GM12872 (cell line): ENCODE data around the gene NEU1.

ENCODE experiments used
- TF ChIP-seq, protein P1 (sequence below): IDR thresholded peaks from 3 replicates; pipeline ENCODE4 v1.5.1; 2011; ENCODE audit warnings: low read depth, mild to moderate bottlenecking, low read length, moderate library complexity; ENCODE audit not compliant: insufficient read depth

The NEU1 gene

DNA sequence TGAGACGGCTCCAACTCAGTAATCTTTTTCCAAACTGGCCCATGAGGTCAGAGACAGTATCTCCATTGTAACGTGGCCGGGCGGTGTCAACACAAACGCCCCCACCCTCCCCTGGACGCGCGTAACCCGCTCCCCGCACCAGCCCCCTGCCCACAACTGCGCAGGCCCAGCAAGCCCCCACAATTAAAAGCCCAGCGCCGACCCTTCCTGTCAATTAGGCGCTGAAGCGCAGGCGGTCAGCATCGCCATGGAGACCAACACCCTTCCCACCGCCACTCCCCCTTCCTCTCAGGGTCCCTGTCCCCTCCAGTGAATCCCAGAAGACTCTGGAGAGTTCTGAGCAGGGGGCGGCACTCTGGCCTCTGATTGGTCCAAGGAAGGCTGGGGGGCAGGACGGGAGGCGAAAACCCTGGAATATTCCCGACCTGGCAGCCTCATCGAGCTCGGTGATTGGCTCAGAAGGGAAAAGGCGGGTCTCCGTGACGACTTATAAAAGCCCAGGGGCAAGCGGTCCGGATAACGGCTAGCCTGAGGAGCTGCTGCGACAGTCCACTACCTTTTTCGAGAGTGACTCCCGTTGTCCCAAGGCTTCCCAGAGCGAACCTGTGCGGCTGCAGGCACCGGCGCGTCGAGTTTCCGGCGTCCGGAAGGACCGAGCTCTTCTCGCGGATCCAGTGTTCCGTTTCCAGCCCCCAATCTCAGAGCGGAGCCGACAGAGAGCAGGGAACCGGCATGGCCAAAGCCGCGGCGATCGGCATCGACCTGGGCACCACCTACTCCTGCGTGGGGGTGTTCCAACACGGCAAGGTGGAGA, 47.4 kb downstream of the NEU1 start, which contains the start of the genes HSPA1A and HSPA1L:
TSS of gene HSPA1A (plus strand) at position 519 of the 814 bp plus-strand sequence. CDS start at position 733, 214 bp downstream.
TSS of gene HSPA1L (minus strand) at position 259 of the 814 bp plus-strand sequence. CDS start 3,311 bp downstream, outside the sequence.
- TF ChIP-seq, protein P1, sequence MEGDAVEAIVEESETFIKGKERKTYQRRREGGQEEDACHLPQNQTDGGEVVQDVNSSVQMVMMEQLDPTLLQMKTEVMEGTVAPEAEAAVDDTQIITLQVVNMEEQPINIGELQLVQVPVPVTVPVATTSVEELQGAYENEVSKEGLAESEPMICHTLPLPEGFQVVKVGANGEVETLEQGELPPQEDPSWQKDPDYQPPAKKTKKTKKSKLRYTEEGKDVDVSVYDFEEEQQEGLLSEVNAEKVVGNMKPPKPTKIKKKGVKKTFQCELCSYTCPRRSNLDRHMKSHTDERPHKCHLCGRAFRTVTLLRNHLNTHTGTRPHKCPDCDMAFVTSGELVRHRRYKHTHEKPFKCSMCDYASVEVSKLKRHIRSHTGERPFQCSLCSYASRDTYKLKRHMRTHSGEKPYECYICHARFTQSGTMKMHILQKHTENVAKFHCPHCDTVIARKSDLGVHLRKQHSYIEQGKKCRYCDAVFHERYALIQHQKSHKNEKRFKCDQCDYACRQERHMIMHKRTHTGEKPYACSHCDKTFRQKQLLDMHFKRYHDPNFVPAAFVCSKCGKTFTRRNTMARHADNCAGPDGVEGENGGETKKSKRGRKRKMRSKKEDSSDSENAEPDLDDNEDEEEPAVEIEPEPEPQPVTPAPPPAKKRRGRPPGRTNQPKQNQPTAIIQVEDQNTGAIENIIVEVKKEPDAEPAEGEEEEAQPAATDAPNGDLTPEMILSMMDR: no peak

DNA sequence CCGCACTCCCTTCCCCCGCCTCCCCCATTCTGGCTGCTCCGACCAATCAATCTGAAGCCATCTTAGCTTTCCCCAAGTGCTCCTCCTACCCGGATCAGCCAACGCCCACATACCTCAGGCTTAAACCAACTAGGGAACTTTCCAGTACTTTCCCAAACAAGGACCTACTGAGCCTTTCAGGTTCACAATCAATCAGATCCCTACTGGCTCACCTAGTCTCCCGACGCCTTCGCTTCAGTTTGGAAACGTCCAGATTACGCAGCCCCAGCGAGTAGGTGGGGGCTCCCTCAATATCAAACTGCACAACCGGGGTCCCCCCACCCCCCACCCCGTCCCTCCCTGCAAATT, 48.0 kb downstream of the NEU1 start:
- TF ChIP-seq, protein P1: no peak

DNA sequence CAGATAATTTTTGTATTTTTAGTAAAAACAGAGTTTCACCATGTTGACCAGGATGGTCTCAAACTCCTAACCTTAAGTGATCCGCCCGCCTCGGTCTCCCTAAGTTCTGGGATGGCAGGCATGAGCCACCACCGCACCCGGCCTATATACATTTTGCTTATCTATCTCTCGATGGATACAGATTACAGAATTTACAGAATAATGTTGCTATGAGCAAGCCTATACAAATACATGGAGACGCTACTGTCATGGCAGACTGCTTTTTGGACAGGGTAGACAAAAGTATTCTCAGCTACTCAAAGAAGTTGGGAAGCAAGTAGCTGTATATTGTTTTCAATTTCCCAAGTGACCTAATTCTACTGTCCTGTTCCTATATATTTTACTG, 49.2 kb downstream of the NEU1 start:
- TF ChIP-seq, protein P1: no peak

DNA sequence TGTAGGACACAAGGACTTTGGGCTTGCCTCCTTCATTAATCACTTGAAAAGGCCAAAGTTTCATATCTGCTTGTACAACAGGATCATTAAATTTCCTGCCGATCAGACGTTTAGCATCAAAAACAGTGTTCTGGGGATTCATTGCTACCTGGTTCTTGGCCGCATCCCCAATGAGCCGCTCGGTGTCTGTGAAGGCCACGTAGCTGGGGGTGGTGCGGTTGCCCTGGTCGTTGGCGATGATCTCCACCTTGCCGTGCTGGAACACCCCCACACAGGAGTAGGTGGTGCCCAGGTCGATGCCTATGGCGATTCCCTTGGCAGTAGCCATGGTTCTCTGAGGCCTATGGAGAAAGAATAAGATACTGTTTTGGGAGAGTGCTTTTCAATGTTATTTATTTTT, 51.0 kb downstream of the NEU1 start:
- TF ChIP-seq, protein P1: no peak
